ENCODE measurements around the gene DOCK4. TPM values are rescaled to one million over a fixed set of nuclear protein-coding genes. Genes with fewer than 3 reads are reported as not detected.

The DOCK4 gene
- total and polyA plus RNA-seq, 2 experiments from 2014 or later, result 2.1 to 5.0 TPM

GRCh38 chr7:112010109-112010508 lies 196.1 kb downstream of the DOCK4 start:
- H4K20me1 ChIP-seq (ENCODE audit: insufficient read depth), result no peaks in the 10 kb centered on the region
- H3K4me3 ChIP-seq, result no peak overlapping the region
- no peaks in the 10 kb centered on the region for H3K79me2 ChIP-seq (ENCODE audit: insufficient read depth)
- no peaks in the 10 kb centered on the region for H3K9me3 ChIP-seq (ENCODE audit: low read depth)
- H2AFZ ChIP-seq, result no peak overlapping the region
- H3K36me3 ChIP-seq (ENCODE audit: low read depth), result no peaks in the 10 kb centered on the region
- in situ Hi-C loops (cut with MboI), result no loop called here
- no peak overlapping the region for H3K27ac ChIP-seq
- no peak for DNase-seq
- no peak for TF ChIP-seq EZH2 (IDR thresholded peaks at IDR 0.05; ENCODE audit: insufficient read depth, poor library complexity, severe bottlenecking)
- TF ChIP-seq EZH2phosphoT487 (IDR thresholded peaks at IDR 0.05; ENCODE audit: insufficient read depth, low read depth), result no peak
- WGBS, 2 experiments (ENCODE audit: low coverage in 1 of 2, low lambda C conversion rate in 2 of 2, missing lambda C conversion rate in 2 of 2), result 91 to 92% methylated on average over 2 of the region's 2 CpGs
- H3F3A ChIP-seq (ENCODE audit: insufficient read depth), result peaks cover 14% of the 10 kb centered on the region
- H3K9ac ChIP-seq, result no peak overlapping the region
- H3K4me2 ChIP-seq (ENCODE audit: unreplicated experiment), result no peak overlapping the region
- H3K9me2 ChIP-seq (ENCODE audit: insufficient read depth), result no peaks in the 10 kb centered on the region
- H3K4me1 ChIP-seq (ENCODE audit: insufficient read depth), result no peaks in the 10 kb centered on the region
- no peaks in the 10 kb centered on the region for H3K27me3 ChIP-seq (replicated peaks; ENCODE audit: insufficient read depth)

- no peaks in the 10 kb centered on the region for H3K4me1 ChIP-seq (ENCODE audit: insufficient read depth)
- no peaks in the 10 kb centered on the region for H3K9me2 ChIP-seq (ENCODE audit: insufficient read depth)
- in situ Hi-C loops (cut with MboI), result no loop called here
- H3K27me3 ChIP-seq (replicated peaks; ENCODE audit: insufficient read depth), result no peaks in the 10 kb centered on the region
- H3K4me3 ChIP-seq, result no peak overlapping the region
- no peak overlapping the region for H3K9ac ChIP-seq
- no peaks in the 10 kb centered on the region for H3K79me2 ChIP-seq (ENCODE audit: insufficient read depth)
- DNase-seq, result peak; percentile 65
- H3K36me3 ChIP-seq (ENCODE audit: low read depth), result no peaks in the 10 kb centered on the region
- no peak overlapping the region for H2AFZ ChIP-seq
- no peak overlapping the region for H3K4me2 ChIP-seq (ENCODE audit: unreplicated experiment)
- TF ChIP-seq EZH2 (IDR thresholded peaks at IDR 0.05; ENCODE audit: insufficient read depth, poor library complexity, severe bottlenecking) (no peak), EZH2phosphoT487 (IDR thresholded peaks at IDR 0.05; ENCODE audit: insufficient read depth, low read depth) (no peak)
- H3F3A ChIP-seq (ENCODE audit: insufficient read depth), result peaks cover 14% of the 10 kb centered on the region
- H3K27ac ChIP-seq, result no peak overlapping the region
- H3K9me3 ChIP-seq (ENCODE audit: low read depth), result no peaks in the 10 kb centered on the region
- no peaks in the 10 kb centered on the region for H4K20me1 ChIP-seq (ENCODE audit: insufficient read depth)
Measured at GRCh38 chr7:112009081-112009480, 197.1 kb downstream of the DOCK4 start.

GRCh38 chr7:112007185-112007584 lies 199.0 kb downstream of the DOCK4 start:
- Histone ChIP-seq H2AFZ (no peak overlapping the region), H3K9me3 (ENCODE audit: low read depth) (no peaks in the 10 kb centered on the region), H3K27me3 (replicated peaks; ENCODE audit: insufficient read depth) (no peaks in the 10 kb centered on the region), H3K36me3 (ENCODE audit: low read depth) (no peaks in the 10 kb centered on the region), H3K9ac (no peak overlapping the region), H3K27ac (no peak overlapping the region), H4K20me1 (ENCODE audit: insufficient read depth) (no peaks in the 10 kb centered on the region), H3K4me3 (no peak overlapping the region), H3K4me1 (ENCODE audit: insufficient read depth) (no peaks in the 10 kb centered on the region), H3K79me2 (ENCODE audit: insufficient read depth) (no peaks in the 10 kb centered on the region), H3K4me2 (ENCODE audit: unreplicated experiment) (no peak overlapping the region), H3K9me2 (ENCODE audit: insufficient read depth) (no peaks in the 10 kb centered on the region), H3F3A (ENCODE audit: insufficient read depth) (peaks cover 14% of the 10 kb centered on the region)
- WGBS, 2 experiments (ENCODE audit: low coverage in 1 of 2, low lambda C conversion rate in 2 of 2, missing lambda C conversion rate in 2 of 2), result 97 to 98% methylated on average over 4 of the region's 4 CpGs
- DNase-seq, result no peak
- TF ChIP-seq EZH2phosphoT487 (IDR thresholded peaks at IDR 0.05; ENCODE audit: insufficient read depth, low read depth) (no peak), EZH2 (IDR thresholded peaks at IDR 0.05; ENCODE audit: insufficient read depth, poor library complexity, severe bottlenecking) (no peak)
- in situ Hi-C loops (cut with MboI), result no loop called here

GRCh38 chr7:112006071-112006470 lies 200.1 kb downstream of the DOCK4 start:
- 96 to 100% methylated on average over 2 of the region's 2 CpGs for WGBS, 2 experiments (ENCODE audit: low coverage in 1 of 2, low lambda C conversion rate in 2 of 2, missing lambda C conversion rate in 2 of 2)
- no peak for DNase-seq
- H3K9me3 ChIP-seq (ENCODE audit: low read depth), result no peaks in the 10 kb centered on the region
- H3K27me3 ChIP-seq (replicated peaks; ENCODE audit: insufficient read depth), result no peaks in the 10 kb centered on the region
- TF ChIP-seq EZH2 (IDR thresholded peaks at IDR 0.05; ENCODE audit: insufficient read depth, poor library complexity, severe bottlenecking) (no peak), EZH2phosphoT487 (IDR thresholded peaks at IDR 0.05; ENCODE audit: insufficient read depth, low read depth) (no peak)
- H3K79me2 ChIP-seq (ENCODE audit: insufficient read depth), result no peaks in the 10 kb centered on the region
- no peak overlapping the region for H3K27ac ChIP-seq
- no peak overlapping the region for H3K4me3 ChIP-seq
- peaks cover 5% of the 10 kb centered on the region for H3K4me1 ChIP-seq (ENCODE audit: insufficient read depth)
- in situ Hi-C loops (cut with MboI), result no loop called here
- no peak overlapping the region for H3K4me2 ChIP-seq (ENCODE audit: unreplicated experiment)
- peaks cover 14% of the 10 kb centered on the region for H3F3A ChIP-seq (ENCODE audit: insufficient read depth)
- no peak overlapping the region for H3K9ac ChIP-seq
- no peaks in the 10 kb centered on the region for H3K9me2 ChIP-seq (ENCODE audit: insufficient read depth)
- H3K36me3 ChIP-seq (ENCODE audit: low read depth), result no peaks in the 10 kb centered on the region
- no peak overlapping the region for H2AFZ ChIP-seq
- H4K20me1 ChIP-seq (ENCODE audit: insufficient read depth), result no peaks in the 10 kb centered on the region

GRCh38 chr7:112005205-112005775 lies 200.9 kb downstream of the DOCK4 start:
- Histone ChIP-seq H3K9me3 (ENCODE audit: low read depth) (no peaks in the 10 kb centered on the region), H3K36me3 (ENCODE audit: low read depth) (no peaks in the 10 kb centered on the region), H2AFZ (no peak overlapping the region), H3K9me2 (ENCODE audit: insufficient read depth) (no peaks in the 10 kb centered on the region), H3K4me3 (no peak overlapping the region), H3K27ac (no peak overlapping the region), H3K4me2 (ENCODE audit: unreplicated experiment) (no peak overlapping the region), H3K79me2 (ENCODE audit: insufficient read depth) (no peaks in the 10 kb centered on the region), H3K9ac (no peak overlapping the region), H3K27me3 (replicated peaks; ENCODE audit: insufficient read depth) (no peaks in the 10 kb centered on the region), H3K4me1 (ENCODE audit: insufficient read depth) (peaks cover 9% of the 10 kb centered on the region), H3F3A (ENCODE audit: insufficient read depth) (peaks cover 14% of the 10 kb centered on the region), H4K20me1 (ENCODE audit: insufficient read depth) (no peaks in the 10 kb centered on the region)
- no peak for DNase-seq
- in situ Hi-C loops (cut with MboI), result no loop called here
- WGBS, 2 experiments (ENCODE audit: low coverage in 1 of 2, low lambda C conversion rate in 2 of 2, missing lambda C conversion rate in 2 of 2), result 15 to 21% methylated on average over 1 of the region's 1 CpG
- no peak for TF ChIP-seq EZH2phosphoT487 (IDR thresholded peaks at IDR 0.05; ENCODE audit: insufficient read depth, low read depth)
- TF ChIP-seq EZH2 (IDR thresholded peaks at IDR 0.05; ENCODE audit: insufficient read depth, poor library complexity, severe bottlenecking), result no peak
